ENCODE measurements around the gene ACTR3C. TPM values are rescaled to one million over a fixed set of nuclear protein-coding genes. Genes with fewer than 3 reads are reported as not detected.

The ACTR3C gene
- total RNA-seq, 1 experiment from 2014 or later: 2.2 TPM

GRCh38 chr7:150308575-150308974, 14.8 kb downstream of the ACTR3C start:
- no peak for TF ChIP-seq CTCF (conservative IDR thresholded peaks at IDR 0.05)
- Histone ChIP-seq H3K4me1 (ENCODE audit: insufficient read depth, low read length) (peaks cover 8% of the 10 kb centered on the region; the same call in 1 of the 2 replicates), H3K56ac (ENCODE audit: insufficient read length, low read depth, low read length) (no peak overlapping the region), H3K23me2 (ENCODE audit: insufficient read length, low read depth, low read length, poor library complexity, severe bottlenecking) (no peaks in the 10 kb centered on the region), H3K4ac (ENCODE audit: low read depth, low read length) (no peak overlapping the region), H3K79me1 (ENCODE audit: insufficient read depth, low read depth, low read length, poor library complexity, severe bottlenecking) (no peaks in the 10 kb centered on the region), H2BK15ac (ENCODE audit: low read depth, low read length) (no peak overlapping the region), H2BK5ac (ENCODE audit: insufficient read length, low read length) (no peak overlapping the region), H2BK120ac (ENCODE audit: low read depth, low read length, poor library complexity, severe bottlenecking) (no peak overlapping the region), H3K27ac (ENCODE audit: insufficient read length, low read depth, low read length) (no peak overlapping the region), H3K27me3 (ENCODE audit: insufficient read depth, low read length) (peaks cover 12% of the 10 kb centered on the region; the same call in 1 of the 2 replicates), H3K23ac (ENCODE audit: insufficient read length, low read depth, low read length) (no peak overlapping the region), H2AFZ (ENCODE audit: low read length) (no peak overlapping the region), H2BK20ac (ENCODE audit: low read depth, low read length, poor library complexity, severe bottlenecking) (no peak overlapping the region), H3K9me3 (ENCODE audit: control insufficient read depth, low read depth, low read length) (no peaks in the 10 kb centered on the region), H4K8ac (replicated peaks; ENCODE audit: insufficient read length, low read depth, low read length) (no peak overlapping the region), H3K14ac (ENCODE audit: insufficient read depth, low read length) (no peak overlapping the region), H4K91ac (ENCODE audit: insufficient read length, low read depth, low read length) (no peak overlapping the region), H4K5ac (ENCODE audit: insufficient read length, low read depth, low read length) (no peak overlapping the region), H3K79me2 (ENCODE audit: insufficient read depth, low read length) (no peaks in the 10 kb centered on the region), H3K9ac (ENCODE audit: extremely low read depth, insufficient read length, low read length) (no peak overlapping the region), H2BK12ac (ENCODE audit: insufficient read length, low read depth, low read length) (no peak overlapping the region), H3T11ph (ENCODE audit: low read length) (no peak overlapping the region), H3K4me2 (ENCODE audit: insufficient read depth, insufficient read length, low read length) (no peak overlapping the region), H2AK5ac (ENCODE audit: insufficient read length, low read length) (no peak overlapping the region), H4K20me1 (ENCODE audit: control insufficient read depth, insufficient read depth, insufficient read length) (no peaks in the 10 kb centered on the region), H3K18ac (ENCODE audit: insufficient read length, low read depth, low read length) (no peak overlapping the region)
- Mint-ChIP-seq H3K27me3 (ENCODE audit: low read depth) (peaks cover 13% of the 10 kb centered on the region), H3K4me1 (peaks cover 11 to 14% of the 10 kb centered on the region in 2 experiments), H3K4me3 (no peak overlapping the region), H3K27ac (no peak overlapping the region), H3K9me3 (peaks cover 18 to 19% of the 10 kb centered on the region in 2 experiments), H3K36me3 (ENCODE audit: insufficient read depth in 1 of 3, low read depth in 3 of 3) (peaks cover 0 to 14% (median 14%) of the 10 kb centered on the region in 3 experiments; a peak in 5 of 7 replicates)
- DNase-seq: no peak

All from H9 (cell line).